ENCODE measurements around the gene CTDSPL. TPM values are rescaled to one million over a fixed set of nuclear protein-coding genes. Genes with fewer than 3 reads are reported as not detected.

The CTDSPL gene
- total RNA-seq, 1 donor from 2014 or later: 43.0 TPM

DNA sequence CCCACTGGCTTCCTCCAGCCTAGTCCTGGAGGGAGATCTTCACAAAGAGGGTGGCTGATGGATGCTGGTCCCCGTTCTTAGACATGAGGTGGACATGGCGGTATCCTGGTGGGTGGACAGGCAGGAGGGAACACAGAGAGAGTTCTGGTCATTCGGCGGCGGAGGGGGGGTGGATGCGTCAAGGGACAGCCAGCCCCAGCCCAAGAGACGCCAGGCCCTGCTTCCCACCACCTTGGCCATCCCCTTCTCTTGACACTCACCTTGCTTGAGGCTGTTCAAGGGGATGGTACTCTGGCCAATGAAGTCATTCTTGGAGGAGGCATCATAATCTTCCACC, 146.0 kb downstream of the CTDSPL start:
- Mint-ChIP-seq H3K36me3 (peaks cover 3% of the 10 kb centered on the region), H3K4me1 (peaks cover 14% of the 10 kb centered on the region), H3K4me3 (no peak overlapping the region), H3K9me3 (no peaks in the 10 kb centered on the region), H3K27me3 (ENCODE audit: insufficient read depth, low read depth) (peaks cover 8% of the 10 kb centered on the region), H3K27ac (no peak overlapping the region)
- H3K9me3 ChIP-seq (ENCODE audit: low read depth): no peaks in the 10 kb centered on the region
- H3K79me2 ChIP-seq (ENCODE audit: low read depth): no peaks in the 10 kb centered on the region
- H2AFZ ChIP-seq (replicated peaks): no peak overlapping the region
- H3F3A ChIP-seq (ENCODE audit: low read depth): no peaks in the 10 kb centered on the region
- no peaks in the 10 kb centered on the region for H3K4me1 ChIP-seq
- no peaks in the 10 kb centered on the region for H3K36me3 ChIP-seq
- no peaks in the 10 kb centered on the region for H3K27me3 ChIP-seq
- no peak for DNase-seq (ENCODE audit: low spot score)
- H3K4me2 ChIP-seq: no peak overlapping the region
- H3K9ac ChIP-seq: no peak overlapping the region
- TF ChIP-seq EZH2phosphoT487 (IDR thresholded peaks at IDR 0.05): no peak
- TF ChIP-seq, protein P1, sequence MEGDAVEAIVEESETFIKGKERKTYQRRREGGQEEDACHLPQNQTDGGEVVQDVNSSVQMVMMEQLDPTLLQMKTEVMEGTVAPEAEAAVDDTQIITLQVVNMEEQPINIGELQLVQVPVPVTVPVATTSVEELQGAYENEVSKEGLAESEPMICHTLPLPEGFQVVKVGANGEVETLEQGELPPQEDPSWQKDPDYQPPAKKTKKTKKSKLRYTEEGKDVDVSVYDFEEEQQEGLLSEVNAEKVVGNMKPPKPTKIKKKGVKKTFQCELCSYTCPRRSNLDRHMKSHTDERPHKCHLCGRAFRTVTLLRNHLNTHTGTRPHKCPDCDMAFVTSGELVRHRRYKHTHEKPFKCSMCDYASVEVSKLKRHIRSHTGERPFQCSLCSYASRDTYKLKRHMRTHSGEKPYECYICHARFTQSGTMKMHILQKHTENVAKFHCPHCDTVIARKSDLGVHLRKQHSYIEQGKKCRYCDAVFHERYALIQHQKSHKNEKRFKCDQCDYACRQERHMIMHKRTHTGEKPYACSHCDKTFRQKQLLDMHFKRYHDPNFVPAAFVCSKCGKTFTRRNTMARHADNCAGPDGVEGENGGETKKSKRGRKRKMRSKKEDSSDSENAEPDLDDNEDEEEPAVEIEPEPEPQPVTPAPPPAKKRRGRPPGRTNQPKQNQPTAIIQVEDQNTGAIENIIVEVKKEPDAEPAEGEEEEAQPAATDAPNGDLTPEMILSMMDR (IDR thresholded peaks at IDR 0.05): no peak
- TF ChIP-seq EZH2 (IDR thresholded peaks at IDR 0.05): no peak
- no peak overlapping the region for H3K4me3 ChIP-seq
- H4K20me1 ChIP-seq (ENCODE audit: low read depth): no peaks in the 10 kb centered on the region
- H3K27ac ChIP-seq: no peak overlapping the region

DNA sequence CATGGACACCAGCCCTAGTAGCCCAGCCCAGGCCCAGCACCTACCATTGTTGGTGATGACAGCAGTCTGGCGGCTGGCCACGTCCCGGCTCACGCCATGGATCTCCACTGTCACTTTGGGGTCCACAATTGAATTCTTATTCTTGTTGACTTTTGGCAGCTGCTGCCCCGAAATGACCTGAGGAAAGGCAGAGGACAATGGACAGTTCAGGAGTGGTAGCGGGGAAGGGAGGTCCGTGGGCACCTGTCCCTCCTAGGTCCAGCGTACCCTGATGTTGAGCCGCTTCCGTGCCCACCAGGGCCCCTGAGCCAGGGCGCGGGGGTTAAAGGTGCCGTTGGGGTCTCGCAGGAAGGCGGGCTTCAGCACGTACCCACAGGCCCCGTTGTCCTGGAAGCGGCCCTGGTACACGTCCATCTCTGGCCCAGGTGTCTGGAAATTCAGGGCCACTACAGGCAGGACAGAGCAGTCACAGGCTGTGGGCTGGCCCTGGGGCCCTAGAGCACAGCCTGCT, 146.6 kb downstream of the CTDSPL start:
- H3K36me3 ChIP-seq: no peaks in the 10 kb centered on the region
- no peaks in the 10 kb centered on the region for H4K20me1 ChIP-seq (ENCODE audit: low read depth)
- no peaks in the 10 kb centered on the region for H3K4me1 ChIP-seq
- no peak overlapping the region for H3K4me2 ChIP-seq
- H3K27ac Mint-ChIP-seq: no peak overlapping the region
- peaks cover 14% of the 10 kb centered on the region for H3K4me1 Mint-ChIP-seq
- H3K36me3 Mint-ChIP-seq: peaks cover 3% of the 10 kb centered on the region
- H3K9me3 Mint-ChIP-seq: no peaks in the 10 kb centered on the region
- H3K9me3 ChIP-seq (ENCODE audit: low read depth): no peaks in the 10 kb centered on the region
- H3K9ac ChIP-seq: no peak overlapping the region
- no peak overlapping the region for H3K27ac ChIP-seq
- H3K27me3 ChIP-seq: no peaks in the 10 kb centered on the region
- no peaks in the 10 kb centered on the region for H3F3A ChIP-seq (ENCODE audit: low read depth)
- TF ChIP-seq EZH2 (IDR thresholded peaks at IDR 0.05) (no peak), EZH2phosphoT487 (IDR thresholded peaks at IDR 0.05) (no peak)
- TF ChIP-seq, protein P1 (IDR thresholded peaks at IDR 0.05): no peak
- no peak for DNase-seq (ENCODE audit: low spot score)
- H3K4me3 Mint-ChIP-seq: no peak overlapping the region
- no peak overlapping the region for H2AFZ ChIP-seq (replicated peaks)
- peaks cover 8% of the 10 kb centered on the region for H3K27me3 Mint-ChIP-seq (ENCODE audit: insufficient read depth, low read depth)
- H3K79me2 ChIP-seq (ENCODE audit: low read depth): no peaks in the 10 kb centered on the region
- no peak overlapping the region for H3K4me3 ChIP-seq

DNA sequence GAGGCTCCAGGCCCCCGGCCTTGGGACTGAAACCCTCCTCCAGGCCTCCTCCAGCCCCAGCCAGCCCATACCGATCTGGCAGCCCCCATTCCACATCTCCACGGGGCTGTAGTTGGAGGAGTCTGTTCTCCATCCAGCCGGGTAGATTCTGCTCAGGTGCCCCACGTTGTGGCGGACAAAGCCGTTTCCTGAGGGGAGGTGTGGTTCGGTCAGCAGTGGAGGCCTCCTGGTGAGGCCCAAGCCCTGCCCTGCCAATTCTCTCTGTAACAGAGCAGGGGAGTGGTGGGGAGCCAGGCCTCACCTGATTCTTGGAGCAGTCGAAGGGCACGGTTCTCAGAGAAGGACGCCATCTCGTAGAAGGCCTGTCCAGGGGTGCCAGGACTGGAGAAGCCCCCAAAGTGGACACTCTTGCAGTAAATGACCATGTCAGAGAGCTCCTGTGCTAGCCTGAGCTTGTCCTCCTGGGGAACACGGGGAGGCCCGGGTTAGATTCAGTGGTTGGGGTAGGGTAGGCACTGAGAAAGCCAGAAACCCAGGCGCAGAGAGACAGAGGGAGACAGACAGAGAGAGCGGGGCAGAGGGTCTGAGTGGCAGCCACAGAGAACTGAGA, 147.4 kb downstream of the CTDSPL start:
- Mint-ChIP-seq H3K27me3 (ENCODE audit: insufficient read depth, low read depth) (peaks cover 8% of the 10 kb centered on the region), H3K36me3 (peaks cover 3% of the 10 kb centered on the region)

More for the DNA sequence above, 147.4 kb downstream of the CTDSPL start:
- Mint-ChIP-seq H3K27ac (no peak overlapping the region), H3K4me3 (no peak overlapping the region), H3K4me1 (peaks cover 14% of the 10 kb centered on the region), H3K9me3 (no peaks in the 10 kb centered on the region)
- no peaks in the 10 kb centered on the region for H3K4me1 ChIP-seq
- no peaks in the 10 kb centered on the region for H4K20me1 ChIP-seq (ENCODE audit: low read depth)
- TF ChIP-seq, protein P1 (IDR thresholded peaks at IDR 0.05): no peak
- TF ChIP-seq EZH2phosphoT487 (IDR thresholded peaks at IDR 0.05): no peak
- no peak for TF ChIP-seq EZH2 (IDR thresholded peaks at IDR 0.05)
- H3K79me2 ChIP-seq (ENCODE audit: low read depth): no peaks in the 10 kb centered on the region
- no peak overlapping the region for H3K27ac ChIP-seq
- H3K36me3 ChIP-seq: no peaks in the 10 kb centered on the region
- no peaks in the 10 kb centered on the region for H3K27me3 ChIP-seq
- no peak overlapping the region for H3K4me3 ChIP-seq
- no peak overlapping the region for H2AFZ ChIP-seq (replicated peaks)
- no peaks in the 10 kb centered on the region for H3F3A ChIP-seq (ENCODE audit: low read depth)
- DNase-seq (ENCODE audit: low spot score): no peak
- H3K9me3 ChIP-seq (ENCODE audit: low read depth): no peaks in the 10 kb centered on the region
- no peak overlapping the region for H3K9ac ChIP-seq
- no peak overlapping the region for H3K4me2 ChIP-seq

Data from neural progenitor cell (in vitro differentiated cells).